ENCODE data around the gene ZNF286A.
"Not testable (repeated sequence)": the region's sequence is repeated elsewhere in the genome, so short reads cannot be mapped to it uniquely, and the experiment has no call there.

GRCh38 chr17:15736578-15736977, 37.0 kb downstream of the ZNF286A start:
- not testable (repeated sequence) for TF ChIP-seq CTCF (IDR thresholded peaks at IDR 0.05; ENCODE audit: low read depth, low read length, missing input control); MAX (IDR thresholded peaks at IDR 0.05); RXRA (IDR thresholded peaks at IDR 0.05); EGR1 (IDR thresholded peaks at IDR 0.05; ENCODE audit: low read depth in 2 of 2); SP1 (IDR thresholded peaks at IDR 0.05); YY1 (IDR thresholded peaks at IDR 0.05); FOXA2 (IDR thresholded peaks at IDR 0.05); ATF3 (IDR thresholded peaks at IDR 0.05); FOXA1 (IDR thresholded peaks at IDR 0.05); REST (IDR thresholded peaks at IDR 0.05); HNF4G (IDR thresholded peaks at IDR 0.05); RAD21 (IDR thresholded peaks at IDR 0.05)
